HG03159 (cell line): ENCODE data around the gene ARL6IP4.
"Not testable (repeated sequence)": the region's sequence is repeated elsewhere in the genome, so short reads cannot be mapped to it uniquely, and the experiment has no call there.

Experiments used
- ATAC-seq: cut with Tn5 transposase; IDR thresholded peaks from one replicate; pipeline ENCODE4 v1.9.1; 2021; ENCODE audit warnings: mild to moderate bottlenecking, moderate library complexity; ENCODE audit not compliant: unreplicated experiment

ARL6IP4 gene

DNA sequence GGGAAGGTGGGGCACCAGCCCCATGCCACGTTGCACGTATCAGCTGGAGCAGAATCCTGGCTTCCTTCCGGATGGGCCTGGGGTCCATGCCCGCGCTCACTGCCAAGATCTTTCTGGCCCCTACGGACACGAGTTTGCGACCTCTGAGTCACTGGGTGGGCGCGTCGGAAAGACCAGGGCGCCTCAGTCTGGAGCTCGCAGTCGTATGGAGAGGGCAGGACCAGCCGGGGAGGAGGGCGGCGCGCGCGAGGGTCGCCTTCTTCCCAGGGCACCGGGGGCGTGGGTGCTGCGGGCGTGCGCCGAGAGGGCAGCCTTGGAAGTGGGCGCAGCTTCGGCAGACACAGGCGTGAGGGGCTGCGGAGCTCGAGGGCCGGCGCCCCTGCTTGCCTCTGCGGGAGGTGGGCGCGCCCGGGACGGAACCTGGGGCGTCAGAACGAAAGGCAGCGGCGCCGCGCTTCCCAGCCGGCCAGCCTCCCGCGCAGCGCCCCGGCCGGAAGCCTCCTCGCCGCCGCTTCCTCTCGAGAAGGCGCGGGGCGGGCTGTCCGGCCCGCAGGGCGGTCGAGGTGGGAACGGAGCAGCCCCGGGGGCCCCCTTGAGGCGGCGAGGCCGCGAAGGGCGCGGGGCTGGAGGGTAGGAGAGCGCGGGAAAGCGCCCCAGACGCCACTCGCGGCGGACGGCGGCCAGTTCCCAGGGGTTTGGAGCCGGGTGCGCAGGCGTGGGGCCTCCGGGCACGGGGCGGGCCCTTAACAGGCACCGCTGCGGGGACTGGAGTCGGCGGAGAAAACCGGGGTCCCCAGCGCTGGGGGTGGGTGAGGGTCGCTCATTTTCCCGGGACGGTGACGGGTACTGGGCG lies at the start of gene ARL6IP4:
TSS of gene ARL6IP4 (plus strand) at position 499 of the 853 bp plus-strand sequence. CDS start 459 bp downstream, outside the sequence.
- ATAC-seq: peak; percentile 55

DNA sequence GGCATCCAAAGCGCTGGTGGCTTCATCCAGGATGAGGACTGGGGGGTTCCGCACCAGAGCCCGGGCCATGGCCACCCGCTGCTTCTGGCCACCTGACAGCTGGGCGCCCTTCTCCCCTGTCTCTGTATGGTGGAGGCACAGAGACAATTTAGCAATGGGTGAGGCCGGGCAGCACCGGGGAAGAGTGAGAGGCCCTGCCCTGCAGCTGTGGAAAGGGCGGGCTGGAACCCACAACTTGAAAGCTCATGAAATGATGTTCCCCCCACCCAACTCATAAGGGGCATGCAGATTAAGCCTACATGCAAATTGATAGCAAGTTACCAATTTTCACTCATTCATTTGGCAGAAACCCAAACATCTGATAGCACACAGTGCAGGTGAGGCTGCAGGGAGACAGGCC lies 48.3 kb upstream of the ARL6IP4 start:
- ATAC-seq: no peak

DNA sequence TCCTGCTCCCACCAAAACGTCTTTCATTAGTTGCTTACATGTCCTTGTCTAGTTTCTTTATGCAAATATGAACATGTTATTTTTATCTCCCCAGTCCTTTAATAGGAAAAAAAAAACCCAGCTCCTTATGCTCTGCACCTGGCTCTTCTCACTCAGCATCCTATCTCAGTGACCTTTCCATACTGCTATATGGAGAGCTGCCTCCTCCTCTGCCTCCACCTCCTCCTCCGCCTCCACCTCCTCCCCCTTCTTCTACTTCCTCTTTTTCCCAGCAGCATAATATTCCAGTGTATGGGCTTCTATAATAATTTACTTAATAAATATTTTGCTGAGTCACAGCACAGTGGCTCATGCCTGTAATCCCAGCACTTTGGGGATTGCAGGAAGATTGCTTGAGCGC lies 45.8 kb upstream of the ARL6IP4 start:
- no peak for ATAC-seq

DNA sequence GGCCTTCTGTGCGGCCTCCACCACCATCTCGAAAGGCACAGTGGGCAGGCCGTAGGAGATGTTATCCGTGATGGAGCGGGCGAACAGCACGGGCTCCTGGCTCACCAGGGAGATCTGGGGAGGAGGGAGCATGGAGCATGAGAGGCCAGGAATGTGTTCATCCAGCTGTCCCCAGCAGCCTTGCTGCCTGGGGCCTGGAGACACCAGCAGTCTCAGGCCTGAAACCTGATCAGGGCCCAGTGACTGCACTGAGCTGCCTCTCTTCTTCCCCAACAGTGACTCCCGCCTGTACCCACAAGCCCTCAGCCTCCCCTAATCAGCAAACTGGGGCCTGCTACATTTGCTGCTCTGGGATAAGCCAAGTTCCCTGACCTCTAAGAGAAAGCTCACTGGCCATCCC lies 45.2 kb upstream of the ARL6IP4 start:
- ATAC-seq: no peak

DNA sequence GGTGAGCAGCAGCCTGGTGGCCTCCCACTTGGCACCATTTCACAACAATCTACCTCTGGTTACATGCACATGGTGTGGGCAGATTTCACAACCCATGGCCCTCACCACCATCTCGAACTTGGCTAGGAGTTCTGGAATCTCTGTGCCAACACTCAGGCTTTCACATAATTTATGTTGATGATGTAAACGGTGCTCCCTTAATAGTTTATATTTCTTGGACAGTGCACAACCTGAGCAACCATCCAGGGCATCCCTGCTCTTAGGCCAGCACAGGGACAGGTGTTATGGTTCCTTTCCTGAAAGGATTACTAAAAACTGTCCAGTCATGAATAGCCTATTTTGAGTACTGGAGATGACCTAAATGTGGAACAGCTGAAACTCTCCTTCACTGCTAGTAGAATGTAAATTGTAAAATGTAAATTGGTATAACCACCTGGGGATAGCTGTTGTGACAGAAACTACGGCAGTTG lies 42.8 kb upstream of the ARL6IP4 start:
- ATAC-seq: no peak

DNA sequence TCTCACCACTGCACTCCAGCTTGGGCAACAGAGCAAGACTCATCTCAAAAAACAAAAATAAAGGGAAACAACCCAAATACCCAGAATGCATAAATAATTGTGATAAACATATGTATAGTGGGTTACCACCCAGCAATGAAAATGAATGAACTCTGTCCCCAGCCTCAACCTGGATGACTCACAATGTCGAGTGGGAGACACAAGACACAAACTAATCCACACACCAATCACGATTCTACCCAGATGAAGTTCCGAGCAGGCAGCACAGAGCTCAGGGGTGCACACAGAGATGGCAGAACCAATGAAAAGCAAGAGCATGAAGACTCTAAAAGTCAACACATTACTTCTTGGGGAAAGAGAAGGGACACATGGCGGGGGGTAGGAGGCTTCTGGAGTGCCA lies 41.4 kb upstream of the ARL6IP4 start:
- ATAC-seq: no peak

DNA sequence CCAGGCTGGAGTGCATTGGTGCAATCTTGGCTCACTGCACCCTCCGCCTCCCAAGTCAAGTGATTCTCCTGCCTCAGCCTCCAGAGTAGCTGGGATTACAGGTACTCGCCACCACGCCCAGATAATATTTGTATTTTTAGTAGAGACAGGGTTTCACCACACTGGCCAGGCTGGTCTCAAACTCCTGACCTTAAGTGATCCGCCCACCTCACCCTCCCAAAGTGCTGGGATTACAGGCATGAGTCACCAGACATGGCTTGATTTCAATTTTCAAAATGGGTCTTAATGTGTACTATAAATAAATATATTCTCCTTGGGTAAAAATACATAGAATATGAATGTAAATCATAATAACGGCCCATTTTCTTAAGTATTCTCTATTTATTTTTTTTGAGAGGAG lies 39.1 kb upstream of the ARL6IP4 start:
- ATAC-seq: not testable (repeated sequence)

DNA sequence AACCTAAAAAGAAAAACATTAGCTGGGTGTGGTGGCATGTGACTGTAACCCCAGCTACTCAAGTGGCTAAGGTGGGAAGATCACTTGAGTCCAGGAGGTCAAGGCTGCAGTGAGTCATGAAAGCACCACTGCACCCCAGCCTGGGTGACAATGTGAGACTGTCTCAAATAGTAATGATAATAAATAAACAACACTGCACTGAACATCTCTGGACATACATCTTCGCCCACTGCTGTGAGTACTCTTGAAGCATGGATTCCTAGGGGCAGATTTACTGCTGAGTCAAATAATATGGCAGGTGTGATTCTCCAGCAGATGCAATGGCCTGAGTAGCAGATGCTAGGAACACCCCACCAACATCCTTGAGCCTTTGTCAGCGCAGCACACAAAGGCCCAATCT lies 37.8 kb upstream of the ARL6IP4 start:
- no peak for ATAC-seq

DNA sequence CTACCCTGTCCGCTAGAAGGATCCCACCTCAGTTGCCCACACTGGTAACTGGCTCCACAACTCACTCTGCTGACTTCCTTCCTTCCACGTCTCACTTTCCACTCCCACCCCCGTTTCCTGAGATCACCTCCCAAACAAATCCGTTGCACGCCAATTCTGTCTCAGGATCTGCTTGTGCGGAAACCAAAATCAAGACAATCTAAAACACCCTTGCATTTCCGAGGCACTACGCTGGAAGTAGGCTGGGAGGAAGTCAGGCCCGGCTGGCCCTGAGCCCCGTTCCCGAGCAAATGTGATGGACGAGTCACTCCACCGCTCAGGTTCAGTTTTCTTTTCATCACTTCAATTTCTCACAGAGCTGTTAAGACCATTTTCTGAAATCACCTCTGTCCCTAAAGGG lies 37.3 kb upstream of the ARL6IP4 start:
- ATAC-seq: no peak

DNA sequence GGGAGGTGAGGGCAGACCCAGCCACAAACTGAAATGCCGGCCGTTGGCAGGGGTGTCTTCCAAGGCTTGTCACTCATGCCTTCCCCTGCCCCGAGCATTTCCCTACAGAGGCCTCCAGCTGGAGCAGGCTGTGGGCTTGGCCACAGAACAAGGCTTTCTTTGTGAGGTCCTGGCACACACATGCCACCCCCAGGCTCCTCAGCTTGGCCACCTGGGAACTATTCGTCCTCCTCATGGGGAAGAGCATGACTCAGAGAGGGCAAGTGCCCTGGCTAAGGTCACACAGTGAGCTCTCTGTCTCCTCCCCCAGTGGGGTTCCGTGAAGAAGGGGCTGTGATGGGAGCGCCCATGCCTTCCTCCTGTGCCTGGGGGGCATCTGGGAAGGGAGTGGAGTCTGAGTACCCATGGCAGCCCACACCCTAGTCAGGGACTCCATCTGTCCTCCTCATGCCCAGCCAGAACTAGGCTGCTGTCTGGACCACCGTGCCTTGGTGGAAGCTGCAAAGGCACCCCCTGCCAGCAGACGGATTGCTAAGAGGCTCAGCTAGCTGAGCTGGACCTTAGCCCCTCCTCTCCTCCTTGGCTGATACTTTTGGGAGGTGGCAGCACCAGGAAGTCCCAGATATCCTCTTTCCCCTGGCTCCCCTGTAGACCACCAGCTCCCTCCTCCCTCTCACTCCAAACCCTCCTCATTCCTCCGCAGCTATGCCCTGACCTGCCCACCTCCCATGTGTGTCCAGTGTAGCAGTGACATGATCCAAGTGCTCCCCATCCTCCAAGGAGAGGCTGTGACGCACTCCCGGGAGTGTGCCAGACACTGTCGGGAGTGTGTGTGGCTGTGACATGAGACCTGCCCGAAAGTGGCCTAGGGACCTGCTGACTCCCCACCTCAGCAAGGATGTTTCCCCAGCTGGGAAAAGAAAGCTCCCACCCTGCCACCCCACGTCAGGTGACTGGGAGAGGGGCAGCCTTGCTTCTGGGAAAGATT lies 35.6 kb upstream of the ARL6IP4 start:
- no peak for ATAC-seq

DNA sequence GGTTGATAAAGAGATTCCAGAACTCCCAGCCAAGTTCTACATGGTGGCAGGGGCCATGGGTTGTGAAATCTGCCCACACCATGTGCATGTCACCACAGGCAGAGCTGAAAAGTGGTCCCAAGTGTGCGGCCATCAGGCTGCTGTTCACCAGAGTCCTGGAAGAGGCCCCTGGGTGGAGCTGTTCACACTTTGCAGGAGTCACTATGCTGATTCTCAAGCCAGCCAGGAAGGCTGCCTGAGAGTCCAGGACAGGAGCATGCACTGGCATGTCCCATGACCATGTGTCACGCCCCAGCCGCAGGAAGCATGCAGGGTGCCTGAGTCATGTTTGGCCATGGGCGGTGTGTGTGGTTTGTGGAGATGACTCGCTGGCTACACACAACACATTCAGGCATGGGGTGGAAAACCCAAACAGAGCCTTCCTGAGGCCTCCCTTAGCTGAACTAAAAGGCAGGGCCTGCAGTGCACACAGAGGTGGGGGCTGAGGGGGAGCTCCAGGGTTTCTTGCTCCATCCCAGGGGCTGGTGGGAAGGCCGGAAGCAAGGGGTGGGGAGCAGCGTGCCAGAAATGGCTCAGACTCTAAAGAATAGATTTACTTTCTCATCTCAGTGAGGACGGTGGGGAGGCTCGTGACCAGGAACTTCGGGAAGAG lies 33.7 kb upstream of the ARL6IP4 start:
- peak; percentile 54 for ATAC-seq

DNA sequence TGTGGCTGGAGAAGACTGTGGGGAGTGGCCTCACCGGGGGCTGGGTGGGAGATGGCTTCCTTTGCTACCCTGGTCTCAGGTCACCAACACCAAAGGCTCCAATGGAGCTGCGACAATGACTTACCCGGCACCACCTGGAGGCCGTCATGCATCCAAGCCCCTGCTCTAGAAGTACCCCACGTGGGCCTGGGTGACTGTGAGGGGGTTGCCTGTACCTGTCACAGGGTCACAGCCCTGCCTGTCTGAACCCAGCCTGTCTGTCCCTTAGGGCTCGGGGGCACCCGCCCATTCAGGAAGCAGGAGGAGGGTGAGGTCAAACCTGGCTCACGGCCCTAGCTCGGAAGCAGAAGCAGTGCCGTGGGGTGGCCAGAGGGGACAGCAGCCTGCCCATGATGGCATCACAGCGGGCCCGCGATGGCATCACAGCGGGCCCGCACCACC lies 33.1 kb upstream of the ARL6IP4 start:
- no peak for ATAC-seq

DNA sequence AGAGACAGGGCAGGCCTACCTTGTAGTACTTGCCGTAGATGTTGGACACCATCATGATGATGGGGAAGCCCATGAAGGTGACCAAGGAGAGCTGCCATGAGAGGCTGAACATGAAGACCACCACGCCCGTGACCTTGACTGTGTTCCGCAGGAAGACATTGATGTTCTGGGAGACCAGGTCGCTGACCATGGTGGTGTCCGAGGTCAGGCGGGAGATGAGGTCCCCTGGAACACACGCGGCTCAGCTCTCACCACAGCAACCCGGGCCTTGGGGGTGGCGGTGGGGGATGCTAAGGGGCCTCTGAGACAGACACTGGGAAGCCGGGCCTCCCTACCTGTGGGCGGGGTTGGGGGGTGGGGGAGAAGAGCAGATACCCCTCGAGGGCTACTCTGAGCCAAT lies 31.9 kb upstream of the ARL6IP4 start:
- ATAC-seq: no peak

DNA sequence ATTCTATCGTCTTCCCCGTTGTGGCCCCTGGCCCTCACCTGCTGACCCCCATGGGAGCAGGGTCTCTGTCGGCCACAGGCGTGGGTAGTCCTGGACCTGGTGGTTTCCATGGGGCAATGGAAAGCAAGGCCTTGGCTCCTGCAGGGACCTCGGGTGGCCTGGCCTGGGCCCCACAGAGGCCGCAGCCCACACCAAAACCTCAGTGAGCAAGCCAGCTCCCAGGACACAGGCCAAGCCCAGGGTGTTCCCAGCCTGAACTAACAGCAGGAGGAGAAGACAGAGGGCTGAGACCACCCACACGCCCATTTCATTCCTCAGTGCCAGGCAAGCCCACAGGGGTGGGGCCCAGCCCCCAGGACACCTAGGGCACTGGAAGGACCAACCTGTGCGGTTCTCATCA lies 31.1 kb upstream of the ARL6IP4 start:
- ATAC-seq: no peak

DNA sequence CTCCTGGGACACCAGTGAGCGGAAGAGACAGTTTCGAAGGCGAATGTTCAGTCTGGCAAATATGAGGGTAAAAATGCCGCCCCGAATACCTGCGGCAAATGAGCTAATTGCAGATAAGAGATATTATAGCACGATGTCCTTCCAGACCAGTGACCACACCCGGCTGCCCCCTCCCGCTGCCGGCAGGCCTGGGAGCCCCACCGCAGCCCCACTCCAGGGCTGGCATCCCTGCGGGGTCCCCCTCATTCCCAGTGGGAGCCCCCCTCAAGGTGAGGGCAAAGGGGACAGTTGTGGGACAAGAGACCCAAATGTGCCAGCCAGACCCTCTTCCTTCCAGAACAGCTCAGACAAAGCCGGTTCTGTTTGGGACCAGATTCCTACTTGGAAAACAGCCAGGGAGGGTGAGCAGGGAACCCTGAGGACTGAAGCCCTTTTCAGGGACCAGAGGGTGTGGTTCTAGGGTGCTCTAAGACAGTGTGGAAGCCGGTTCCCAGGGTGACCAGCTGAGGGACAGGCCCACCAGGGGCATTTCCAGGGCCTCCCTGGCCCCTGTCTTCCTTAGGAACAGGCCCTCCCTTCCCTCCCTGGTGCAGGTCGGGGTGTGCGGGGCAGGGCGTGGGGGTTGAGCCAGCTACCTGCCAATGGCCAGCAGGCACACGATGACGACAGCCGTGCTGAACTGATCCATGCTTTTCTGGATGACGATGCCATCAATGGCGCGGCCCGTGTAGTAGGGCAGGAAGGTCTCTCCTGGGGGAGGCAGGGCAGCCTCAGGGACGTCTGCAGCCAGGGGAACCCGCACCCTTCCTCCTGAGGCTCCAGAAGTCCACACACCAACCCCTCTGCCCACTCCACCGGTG lies 30.4 kb upstream of the ARL6IP4 start:
- no peak for ATAC-seq

DNA sequence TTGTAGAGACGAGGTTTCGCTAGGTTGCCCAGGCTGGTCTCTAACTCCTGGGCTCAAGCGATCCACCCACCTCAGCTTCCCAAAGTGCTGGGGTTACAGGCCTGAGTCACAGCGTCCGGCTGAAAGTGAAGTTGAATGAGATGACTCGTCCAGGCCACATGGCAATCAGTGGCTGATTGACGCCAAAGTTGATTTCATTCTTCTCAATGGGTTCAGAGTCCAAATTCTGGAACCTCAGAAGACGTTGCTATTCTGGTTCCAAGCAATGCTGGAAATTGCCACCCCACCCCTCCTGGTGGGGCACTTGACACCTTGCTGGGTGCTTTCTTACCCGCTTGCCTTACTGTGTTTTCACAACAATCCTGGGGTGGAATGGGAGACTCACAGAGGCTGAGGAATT lies 29.1 kb upstream of the ARL6IP4 start:
- ATAC-seq: no peak

DNA sequence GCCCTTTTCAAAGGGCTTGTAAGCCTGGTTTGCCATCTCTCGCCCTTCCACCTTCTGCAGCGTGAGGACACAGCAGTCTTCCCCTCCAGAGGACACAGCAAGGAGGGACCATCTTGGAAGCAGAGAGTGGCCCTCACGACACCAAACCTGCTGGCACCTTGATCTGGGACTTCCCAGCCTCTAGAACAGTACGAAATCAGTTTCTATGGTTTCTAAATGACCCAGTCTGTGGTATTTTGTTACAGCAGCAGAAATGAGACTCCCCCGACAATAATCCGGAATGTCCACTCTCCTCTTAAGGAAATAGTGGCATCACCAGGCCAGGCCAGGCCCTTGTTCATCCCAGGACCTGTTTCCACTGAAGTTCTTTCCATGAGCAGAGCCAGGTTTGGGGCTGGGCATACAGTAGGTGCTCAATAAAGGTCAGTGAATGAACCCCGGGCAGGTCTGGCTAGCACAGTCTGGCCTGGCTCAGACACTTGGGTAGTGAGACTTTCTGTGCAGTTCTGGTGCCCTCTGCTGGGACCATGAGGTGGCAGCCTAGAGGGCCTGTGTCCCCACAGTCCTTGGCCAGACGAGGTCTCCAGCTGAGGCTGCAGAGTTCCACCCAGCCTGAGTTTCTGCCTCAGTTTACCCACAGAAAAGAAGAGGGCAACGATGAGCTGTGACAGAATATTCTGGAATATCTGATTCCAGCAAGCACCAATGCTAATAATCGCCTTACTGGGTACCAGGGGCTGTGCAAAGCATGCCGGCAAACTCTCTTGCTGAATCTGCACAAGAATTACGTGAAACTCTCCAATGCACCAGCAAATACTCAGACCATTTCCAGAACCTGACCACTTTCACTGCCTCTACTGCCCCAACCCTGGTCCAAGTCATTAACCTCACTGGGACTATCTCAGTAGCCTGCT lies 28.2 kb upstream of the ARL6IP4 start:
- peak; percentile 44 for ATAC-seq

DNA sequence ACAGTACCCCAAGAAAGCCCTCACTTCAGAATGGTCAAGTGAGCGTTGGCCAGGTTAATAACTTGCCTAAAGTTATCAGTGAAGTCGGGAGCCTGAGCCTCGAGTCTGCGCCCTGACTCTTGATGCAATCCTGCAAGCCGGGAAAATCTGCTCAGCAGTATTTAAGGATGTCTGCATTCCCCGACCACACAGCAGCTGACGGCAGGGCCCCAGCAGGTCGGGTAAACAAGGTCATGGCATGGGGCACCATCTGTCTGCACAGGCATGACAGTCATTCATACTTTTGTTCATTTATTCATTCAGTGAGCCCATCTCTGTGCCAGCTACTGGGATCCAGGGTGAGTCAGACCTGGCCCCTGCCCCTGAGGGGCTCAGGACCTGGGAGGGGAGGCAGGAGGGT lies 25.3 kb upstream of the ARL6IP4 start:
- ATAC-seq: no peak

DNA sequence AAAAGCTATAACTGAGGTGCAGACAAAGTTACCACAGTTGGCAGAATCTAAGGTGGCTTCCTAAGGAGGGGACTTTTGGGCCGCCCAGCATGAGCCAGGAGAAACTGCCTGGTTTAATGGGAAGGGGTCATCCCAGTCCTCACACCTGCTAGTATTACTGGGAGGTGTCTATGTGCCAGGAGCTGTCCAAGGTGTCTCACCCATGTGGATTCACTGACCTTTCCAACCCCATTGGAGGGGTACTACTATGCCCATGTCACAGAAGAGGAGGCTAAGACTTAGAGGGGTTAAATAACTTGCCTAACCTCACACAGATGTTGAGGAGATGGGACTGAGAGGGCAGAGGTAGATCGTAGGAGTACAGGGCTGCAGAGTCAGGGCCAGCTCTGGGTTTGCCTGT lies 24.4 kb upstream of the ARL6IP4 start:
- no peak for ATAC-seq
